Fibroblast of the aortic adventitia (primary cell): ENCODE measurements around the gene KCNAB1. TPM values are rescaled to one million over a fixed set of nuclear protein-coding genes. Genes with fewer than 3 reads are reported as not detected.

Experiments used
- DNase-seq: peaks from one replicate; pipeline ENCODE4 v3.0.0-alpha.2; 2010; ENCODE audit warnings: low read depth
- H3K4me3 ChIP-seq: 2 replicates; pipeline ENCODE4 v1.5.1; 2011; ENCODE audit warnings: low read depth, mild to moderate bottlenecking, control low read depth, low read length, moderate library complexity
- total RNA-seq: library from RNA; depleted of rRNA; stranded (reverse); fragments of >200 nt; gene quantifications from 2 replicates; pipeline ENCODE4 v1.2.3, GENCODE V29; 2012; ENCODE audit warnings: low replicate concordance
- TF ChIP-seq, protein P1 (sequence below): IDR thresholded peaks from 2 replicates; pipeline ENCODE4 v1.5.1; 2011; ENCODE audit warnings: mild to moderate bottlenecking, low read length, control low read depth, inconsistent platforms; ENCODE audit not compliant: insufficient read depth

The KCNAB1 gene
- total RNA-seq, 1 donor, result 3.3 TPM

DNA sequence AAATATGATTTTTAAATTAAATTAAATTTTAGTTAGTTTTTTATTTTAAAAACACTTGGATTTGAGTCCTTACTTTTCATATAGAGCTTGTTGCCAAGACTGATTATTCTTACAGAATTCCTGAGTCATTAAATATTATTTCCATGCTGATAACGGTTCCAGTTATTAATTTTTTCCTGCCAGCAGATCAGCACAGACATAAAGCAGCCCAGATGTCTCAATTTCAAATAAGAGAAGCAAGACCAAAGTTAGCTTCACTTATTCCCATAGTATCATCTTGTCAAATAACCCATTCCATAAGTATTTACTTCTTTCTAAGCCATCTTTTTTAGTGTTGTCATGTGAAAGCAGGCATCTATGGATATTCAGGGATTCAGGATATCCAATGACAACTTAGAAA is 359.2 kb downstream of the KCNAB1 start:
- TF ChIP-seq, protein P1, sequence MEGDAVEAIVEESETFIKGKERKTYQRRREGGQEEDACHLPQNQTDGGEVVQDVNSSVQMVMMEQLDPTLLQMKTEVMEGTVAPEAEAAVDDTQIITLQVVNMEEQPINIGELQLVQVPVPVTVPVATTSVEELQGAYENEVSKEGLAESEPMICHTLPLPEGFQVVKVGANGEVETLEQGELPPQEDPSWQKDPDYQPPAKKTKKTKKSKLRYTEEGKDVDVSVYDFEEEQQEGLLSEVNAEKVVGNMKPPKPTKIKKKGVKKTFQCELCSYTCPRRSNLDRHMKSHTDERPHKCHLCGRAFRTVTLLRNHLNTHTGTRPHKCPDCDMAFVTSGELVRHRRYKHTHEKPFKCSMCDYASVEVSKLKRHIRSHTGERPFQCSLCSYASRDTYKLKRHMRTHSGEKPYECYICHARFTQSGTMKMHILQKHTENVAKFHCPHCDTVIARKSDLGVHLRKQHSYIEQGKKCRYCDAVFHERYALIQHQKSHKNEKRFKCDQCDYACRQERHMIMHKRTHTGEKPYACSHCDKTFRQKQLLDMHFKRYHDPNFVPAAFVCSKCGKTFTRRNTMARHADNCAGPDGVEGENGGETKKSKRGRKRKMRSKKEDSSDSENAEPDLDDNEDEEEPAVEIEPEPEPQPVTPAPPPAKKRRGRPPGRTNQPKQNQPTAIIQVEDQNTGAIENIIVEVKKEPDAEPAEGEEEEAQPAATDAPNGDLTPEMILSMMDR, result no peak
- peak; percentile 44 for DNase-seq

DNA sequence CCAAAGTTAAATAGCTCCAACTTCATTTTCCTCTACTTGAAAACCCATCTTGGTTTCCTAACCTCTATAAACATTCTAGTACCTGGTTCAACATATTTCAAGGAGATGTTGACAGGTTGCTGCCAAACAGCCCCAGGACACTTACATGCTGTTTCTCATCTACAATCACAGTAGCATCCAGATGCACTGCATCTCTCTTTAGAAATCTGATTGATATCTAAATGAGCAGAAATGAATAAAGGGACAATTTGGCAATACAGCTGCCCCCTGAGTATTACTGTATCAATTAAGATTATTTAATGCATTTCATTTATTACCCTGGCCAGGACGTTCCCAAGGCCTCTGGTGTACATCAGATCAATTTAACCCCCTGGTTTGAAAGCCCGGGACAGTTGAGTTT is 360.6 kb downstream of the KCNAB1 start:
- no peak overlapping the region for H3K4me3 ChIP-seq
- DNase-seq, result no peak
- TF ChIP-seq, protein P1, result no peak

More for the DNA sequence above, 359.2 kb downstream of the KCNAB1 start:
- H3K4me3 ChIP-seq, result no peak overlapping the region

DNA sequence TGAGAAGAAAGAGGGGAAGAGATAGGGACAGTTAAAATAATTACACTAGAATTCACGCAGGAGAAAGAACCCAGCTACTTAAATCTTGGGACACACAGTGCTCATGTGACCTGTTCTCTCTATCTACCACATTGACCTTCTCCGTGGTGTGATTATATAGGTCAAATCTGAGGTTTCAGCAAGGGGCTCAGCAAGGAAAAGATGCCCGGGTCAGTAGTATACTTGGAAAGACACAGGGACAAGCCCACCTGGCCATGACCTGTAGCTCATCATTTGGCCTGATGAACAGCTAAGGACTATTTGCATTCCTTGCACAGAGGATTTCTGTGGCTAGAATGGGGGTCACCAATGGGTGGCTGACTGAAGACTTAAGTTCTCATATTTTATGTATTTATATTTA is 362.6 kb downstream of the KCNAB1 start:
- no peak overlapping the region for H3K4me3 ChIP-seq
- DNase-seq, result no peak
- TF ChIP-seq, protein P1, result no peak

DNA sequence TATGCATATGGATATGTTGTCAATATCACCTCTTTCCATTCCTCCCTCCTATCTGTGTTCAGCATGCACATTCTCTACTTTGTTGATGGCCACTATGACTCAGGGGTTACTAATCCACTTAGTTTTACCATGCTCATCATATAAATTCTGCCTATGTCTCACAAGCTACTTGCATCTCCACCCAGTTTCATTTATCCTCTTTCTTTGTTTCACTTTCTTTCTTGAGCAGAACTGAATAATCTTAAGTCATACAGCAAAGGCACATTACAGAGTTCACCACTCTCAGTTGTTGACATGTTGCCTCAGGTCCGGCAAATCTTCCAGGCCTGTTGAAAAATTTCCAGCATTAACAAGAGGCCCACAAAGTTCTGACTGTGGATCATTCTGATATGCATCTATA is 363.0 kb downstream of the KCNAB1 start:
- TF ChIP-seq, protein P1, result no peak
- DNase-seq, result peak; percentile 82
- no peak overlapping the region for H3K4me3 ChIP-seq

DNA sequence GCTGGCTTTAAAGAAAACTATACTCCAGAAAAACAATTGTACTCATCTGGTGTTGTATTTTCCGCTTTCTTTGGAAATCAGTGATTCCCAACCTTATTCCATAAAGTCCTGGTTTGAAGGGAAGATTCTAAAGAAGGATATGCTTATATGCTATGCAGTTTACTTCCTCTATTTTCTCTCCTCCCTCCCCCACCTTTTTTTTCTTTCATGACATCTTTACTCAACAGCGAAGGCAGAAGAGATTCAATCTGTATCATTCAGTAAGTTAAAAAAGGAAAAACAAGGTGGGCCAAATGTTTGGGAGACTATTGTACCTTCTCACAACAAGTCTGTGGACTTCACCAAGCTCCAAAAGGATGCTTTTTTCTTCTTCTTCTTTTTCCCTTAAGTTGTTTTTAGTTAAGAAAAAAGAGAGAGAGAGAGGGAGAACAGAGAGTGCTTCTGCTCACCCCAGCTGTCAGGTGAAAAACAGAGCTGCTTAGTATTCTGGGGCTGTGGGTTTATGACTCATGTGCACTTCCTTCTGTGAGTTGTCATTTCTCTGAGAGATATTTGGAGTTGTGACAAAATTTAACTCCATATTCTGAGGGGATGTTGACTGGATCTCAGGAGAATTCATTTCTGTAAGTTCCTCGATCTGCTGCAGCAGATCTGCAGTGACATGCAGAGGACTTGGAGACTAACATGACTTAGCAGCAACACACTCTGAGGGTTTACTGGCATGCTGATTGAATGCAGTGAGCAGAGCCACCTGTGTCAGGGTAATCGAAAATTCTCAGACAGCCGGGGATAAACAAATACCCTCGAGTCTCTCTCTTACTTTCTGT is 363.8 kb downstream of the KCNAB1 start:
- H3K4me3 ChIP-seq, result no peak overlapping the region
- TF ChIP-seq, protein P1, result no peak
- peak; percentile 79 for DNase-seq

DNA sequence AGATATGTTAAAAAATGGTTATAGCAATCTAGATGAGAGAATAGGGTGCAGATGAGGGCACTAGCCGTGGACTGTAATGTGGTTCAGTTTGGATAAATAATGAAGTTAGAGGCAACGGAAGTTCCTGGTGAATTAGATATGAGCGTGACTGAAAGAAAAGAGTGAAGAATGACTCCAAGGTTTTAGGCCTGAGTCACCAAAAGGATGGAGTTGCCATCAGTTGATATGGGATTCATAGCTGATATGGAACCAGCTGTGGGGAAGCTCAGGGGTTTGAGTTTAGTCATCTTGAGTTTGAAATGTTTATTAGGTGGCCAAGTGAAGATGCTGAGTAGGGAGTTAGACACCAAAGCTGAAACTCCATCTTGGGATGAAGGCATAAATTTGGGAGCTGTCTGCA is 368.4 kb downstream of the KCNAB1 start:
- peak; percentile 79 for DNase-seq
- no peak overlapping the region for H3K4me3 ChIP-seq
- TF ChIP-seq, protein P1, result no peak
